Esophagus squamous epithelium (tissue), 5 donors: ENCODE data around the gene CPE. TPM values are rescaled to one million over a fixed set of nuclear protein-coding genes. Genes with fewer than 3 reads are reported as not detected.

Experiments used
- DNase-seq: peaks from one replicate; lab custom pipeline; 2025; lab: John Stamatoyannopoulos, UW
- H3K27ac ChIP-seq, 4 donors: fragments of 200-600 bp; sonication (generic); one replicate each; pipeline ENCODE4 v1.5.1; 2016 to 2019; ENCODE audit warnings: mild to moderate bottlenecking in 1 of 4
- H3K27me3 ChIP-seq, 4 donors: fragments of 200-600 bp; sonication (generic); 1 replicate in 3 of 4; 2 replicates in 1 of 4; pipeline versions ENCODE4 v1.5.1 to v1.6.0; 2017 to 2021; ENCODE audit warnings: antibody characterized with exemption in 1 of 4
- H3K36me3 ChIP-seq, 3 donors: fragments of 200-600 bp; sonication (generic); one replicate each; pipeline ENCODE4 v1.5.1; 2016 to 2019
- H3K4me1 ChIP-seq, 3 donors: fragments of 200-600 bp; sonication (generic); one replicate each; pipeline ENCODE4 v1.5.1; 2017 to 2019
- H3K4me3 ChIP-seq, 4 donors: fragments of 200-600 bp; sonication (generic); 1 replicate in 3 of 4; 2 replicates in 1 of 4; pipeline ENCODE4 v1.5.1; 2016 to 2019; ENCODE audit warnings: mild to moderate bottlenecking in 2 of 4, moderate library complexity in 1 of 4
- H3K9me3 ChIP-seq, 3 donors: fragments of 200-600 bp; sonication (generic); one replicate each; pipeline ENCODE4 v1.5.1; 2016 to 2019
- POLR2A ChIP-seq, 4 donors: fragments of 450-650 bp; IDR thresholded peaks; one replicate each; pipeline ENCODE4 v1.6.1; 2017; ENCODE audit warnings: antibody characterized with exemption in 4 of 4, mild to moderate bottlenecking in 4 of 4, moderate library complexity in 3 of 4
- WGBS, 2 donors: methylation state at CpG; one replicate each; pipeline ENCODE4 v1.1.5; 2018; 5-methylcytosine and 5-hydroxymethylcytosine counted together
- intact Hi-C: fragments of 100-400 bp; cut with DNase I; formaldehyde crosslinking; loops from one replicate; pipeline ENCODE4 v1.15.0; 2022
- total RNA-seq, 4 donors: library from RNA; depleted of rRNA; stranded (reverse); fragments of >200 nt; gene quantifications; one replicate each; pipeline ENCODE4 v1.1.0, GENCODE V29; 2016
- TF ChIP-seq, protein P1 (sequence below), 6 experiments: fragments of 450-650 bp in 4 of 6; fragments of 200-600 bp in 2 of 6; sonication (generic) in 2 of 6; IDR thresholded peaks; one replicate each; pipeline ENCODE4 v1.5.1; 2016 to 2019; ENCODE audit warnings: antibody characterized with exemption in 6 of 6, mild to moderate bottlenecking in 4 of 6, moderate library complexity in 4 of 6
- donor health status: DM: yes; HTN: yes; CAD: no.

The CPE gene
- total RNA-seq, 4 donors from 2014 or later: 6.6 to 50.4 (median 24.1) TPM

DNA sequence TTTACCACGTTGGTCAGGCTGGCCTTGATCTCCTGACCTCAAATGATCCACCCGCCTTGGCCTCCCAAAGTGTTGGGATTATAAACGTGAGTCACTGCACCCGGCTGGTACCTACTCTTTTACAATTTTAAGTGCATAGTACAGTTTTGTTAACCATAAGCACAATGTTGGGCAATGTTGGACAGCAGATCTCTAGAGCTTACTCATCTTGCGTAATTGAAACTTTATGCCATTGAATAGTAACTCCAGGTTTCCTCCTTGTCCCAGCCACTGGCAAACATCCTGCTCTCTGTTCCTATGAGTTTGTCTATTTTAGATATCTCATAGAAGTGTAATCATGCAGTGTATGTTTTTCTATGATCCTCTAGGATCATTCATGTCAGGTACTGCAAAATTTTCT is 9.3 kb upstream of the CPE start:
- Histone ChIP-seq H3K27me3 (peaks cover 0 to under 1% (median 0%) of the 10 kb centered on the region in 4 donors), H3K4me1 (no peaks in the 10 kb centered on the region), H3K27ac (no peak overlapping the region), H3K4me3 (no peak overlapping the region), H3K36me3 (no peaks in the 10 kb centered on the region), H3K9me3 (no peaks in the 10 kb centered on the region)
- WGBS, 2 donors: 33 to 35% methylated on average over 5 of the region's 5 CpGs
- intact Hi-C loops: loop anchor here (10.0 kb wide), 1 partner anchor 95 kb away; no protein-coding TSS in a partner anchor
- no peak for DNase-seq
- TF ChIP-seq POLR2A (IDR thresholded peaks at IDR 0.05): no peak
- TF ChIP-seq, protein P1, sequence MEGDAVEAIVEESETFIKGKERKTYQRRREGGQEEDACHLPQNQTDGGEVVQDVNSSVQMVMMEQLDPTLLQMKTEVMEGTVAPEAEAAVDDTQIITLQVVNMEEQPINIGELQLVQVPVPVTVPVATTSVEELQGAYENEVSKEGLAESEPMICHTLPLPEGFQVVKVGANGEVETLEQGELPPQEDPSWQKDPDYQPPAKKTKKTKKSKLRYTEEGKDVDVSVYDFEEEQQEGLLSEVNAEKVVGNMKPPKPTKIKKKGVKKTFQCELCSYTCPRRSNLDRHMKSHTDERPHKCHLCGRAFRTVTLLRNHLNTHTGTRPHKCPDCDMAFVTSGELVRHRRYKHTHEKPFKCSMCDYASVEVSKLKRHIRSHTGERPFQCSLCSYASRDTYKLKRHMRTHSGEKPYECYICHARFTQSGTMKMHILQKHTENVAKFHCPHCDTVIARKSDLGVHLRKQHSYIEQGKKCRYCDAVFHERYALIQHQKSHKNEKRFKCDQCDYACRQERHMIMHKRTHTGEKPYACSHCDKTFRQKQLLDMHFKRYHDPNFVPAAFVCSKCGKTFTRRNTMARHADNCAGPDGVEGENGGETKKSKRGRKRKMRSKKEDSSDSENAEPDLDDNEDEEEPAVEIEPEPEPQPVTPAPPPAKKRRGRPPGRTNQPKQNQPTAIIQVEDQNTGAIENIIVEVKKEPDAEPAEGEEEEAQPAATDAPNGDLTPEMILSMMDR (IDR thresholded peaks at IDR 0.05): no peak

- no peak for DNase-seq
- H3K4me1 ChIP-seq: no peaks in the 10 kb centered on the region
- 78 to 96% methylated on average over 1 of the region's 1 CpG for WGBS, 2 donors
- H3K27me3 ChIP-seq: peaks cover 0 to 6% (median 0%) of the 10 kb centered on the region in 4 donors
- H3K9me3 ChIP-seq: no peaks in the 10 kb centered on the region
- H3K4me3 ChIP-seq: no peak overlapping the region
- H3K36me3 ChIP-seq: no peaks in the 10 kb centered on the region
- TF ChIP-seq, protein P1 (IDR thresholded peaks at IDR 0.05): no peak
- TF ChIP-seq POLR2A (IDR thresholded peaks at IDR 0.05): no peak
- no peak overlapping the region for H3K27ac ChIP-seq
- intact Hi-C loops: no loop called here
These were observed 8.3 kb upstream of the CPE start for GRCh38 chr4:165370530-165370929.

GRCh38 chr4:165375465-165375864 is 3.3 kb upstream of the CPE start:
- DNase-seq: no peak
- no peaks in the 10 kb centered on the region for H3K9me3 ChIP-seq
- peaks cover 0 to 20% (median 0%) of the 10 kb centered on the region in 3 donors for H3K4me1 ChIP-seq
- 86 to 100% methylated on average over 1 of the region's 2 CpGs for WGBS, 2 donors
- H3K4me3 ChIP-seq: no peak overlapping the region
- TF ChIP-seq, protein P1 (IDR thresholded peaks at IDR 0.05): no peak
- TF ChIP-seq POLR2A (IDR thresholded peaks at IDR 0.05): no peak
- peaks cover 0 to 33% (median 0%) of the 10 kb centered on the region in 4 donors for H3K27me3 ChIP-seq
- H3K27ac ChIP-seq: no peak overlapping the region
- H3K36me3 ChIP-seq: no peaks in the 10 kb centered on the region
- intact Hi-C loops: no loop called here

DNA sequence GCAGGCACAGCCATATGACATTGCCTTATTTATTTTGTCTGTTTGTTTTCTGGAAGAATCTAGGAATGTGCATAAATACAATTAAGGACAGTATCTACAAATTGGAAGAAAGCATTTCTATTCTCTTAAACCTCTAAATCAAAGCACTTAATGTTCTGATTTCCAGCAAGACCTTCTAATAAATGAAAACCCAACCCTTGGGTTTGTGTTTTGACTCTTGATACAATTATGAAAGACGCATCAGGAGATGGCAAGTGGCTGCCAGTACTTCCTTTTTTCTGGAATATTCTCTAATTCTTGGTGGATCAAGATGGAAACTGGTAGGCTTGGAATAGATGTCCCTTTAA is 437 bp upstream of the CPE start:
- Histone ChIP-seq H3K4me3 (peak overlapping the region; percentile 53 to 74 (median 71)), H3K9me3 (no peaks in the 10 kb centered on the region), H3K4me1 (peaks cover 0 to 24% (median 0%) of the 10 kb centered on the region in 3 donors), H3K27ac (peak overlapping the region; percentile 70 to 89 (median 80)), H3K36me3 (no peaks in the 10 kb centered on the region), H3K27me3 (peaks cover 0 to 33% (median 0%) of the 10 kb centered on the region in 4 donors)
- whole genome bisulfite sequencing, 2 donors: 24 to 27% methylated on average over 1 of the region's 1 CpG
- intact Hi-C loops: no loop called here
- DNase-seq: no peak
- TF ChIP-seq, protein P1 (IDR thresholded peaks at IDR 0.05): no peak
- TF ChIP-seq POLR2A (IDR thresholded peaks at IDR 0.05): no peak

GRCh38 chr4:165379678-165380064 is 863 bp downstream of the CPE start:
- no peak for DNase-seq
- H3K9me3 ChIP-seq: no peaks in the 10 kb centered on the region
- H3K4me1 ChIP-seq: peaks cover 0 to 37% (median 5%) of the 10 kb centered on the region in 3 donors
- H3K36me3 ChIP-seq: no peaks in the 10 kb centered on the region
- H3K27ac ChIP-seq: peak overlapping the region; percentile 70 to 89 (median 80)
- H3K27me3 ChIP-seq: peaks cover 0 to 32% (median 0%) of the 10 kb centered on the region in 4 donors
- TF ChIP-seq POLR2A (IDR thresholded peaks at IDR 0.05): no peak
- TF ChIP-seq, protein P1 (IDR thresholded peaks at IDR 0.05): no peak
- intact Hi-C loops: no loop called here
- peak overlapping the region; percentile 53 to 74 (median 71) for H3K4me3 ChIP-seq
- 32 to 60% methylated on average over 9 to 10 of the region's 11 CpGs for WGBS, 2 donors
